DMS79 treated with DMSO at 0.1 percent for 48 hours (cell line): Measurements from ENCODE around the gene SCGB3A1.

Source experiments
- DNase-seq: peaks from one replicate; lab custom pipeline; 2025; lab: John Stamatoyannopoulos, UW

SCGB3A1 gene

GRCh38 chr5:180625125-180625790 lies 34.0 kb upstream of the SCGB3A1 start:
- DNase-seq = no peak

GRCh38 chr5:180624587-180624986 lies 33.3 kb upstream of the SCGB3A1 start:
- no peak for DNase-seq

DNA sequence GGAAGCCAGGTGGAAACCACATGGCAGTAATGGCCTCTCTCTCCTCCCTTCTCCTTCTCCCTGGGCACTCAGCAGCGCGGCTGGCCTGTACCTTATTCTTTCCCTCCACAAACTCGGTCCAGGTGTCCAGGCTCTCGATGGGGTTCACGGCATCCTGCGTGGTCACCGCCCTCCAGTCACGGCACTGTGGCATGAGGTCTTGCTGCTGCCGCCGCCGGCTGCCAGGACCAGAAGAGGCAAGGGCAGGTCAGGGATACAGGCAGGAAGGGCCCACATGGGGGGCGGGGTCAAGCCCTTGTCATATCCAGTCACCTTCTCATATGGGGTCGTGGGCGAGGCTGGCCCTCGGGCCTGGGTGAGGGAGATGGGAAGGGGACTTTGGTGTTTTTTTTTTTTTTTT lies 32.5 kb upstream of the SCGB3A1 start:
- no peak for DNase-seq

- DNase-seq = no peak
Observed at GRCh38 chr5:180623411-180623834, 32.1 kb upstream of the SCGB3A1 start.

- DNase-seq = no peak
Observed at GRCh38 chr5:180622910-180623309, 31.6 kb upstream of the SCGB3A1 start.

- no peak for DNase-seq
Observed at GRCh38 chr5:180621311-180621710, 30.0 kb upstream of the SCGB3A1 start.

DNA sequence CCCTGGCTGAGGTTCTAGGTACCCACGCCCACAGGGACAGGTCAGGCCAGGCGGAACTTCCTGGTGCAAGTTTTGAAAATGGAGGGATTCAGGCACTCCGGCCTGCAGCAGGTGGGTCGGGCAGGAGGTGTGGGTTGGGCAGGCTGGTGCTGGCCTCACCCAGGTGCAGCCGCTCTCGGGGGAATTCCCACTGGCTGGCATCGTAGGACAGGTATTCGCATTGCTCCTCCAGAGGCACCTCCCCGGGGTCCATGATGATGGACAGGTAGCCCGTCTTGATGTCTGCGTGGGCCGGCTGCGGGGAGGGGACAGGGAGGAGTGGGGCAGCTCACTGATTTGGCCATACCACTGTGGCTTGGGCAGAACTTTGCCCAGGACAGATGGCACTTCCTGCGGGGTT lies 28.7 kb upstream of the SCGB3A1 start:
- no peak for DNase-seq

- no peak for DNase-seq
Observed at GRCh38 chr5:180619563-180619915, 28.2 kb upstream of the SCGB3A1 start.

GRCh38 chr5:180618829-180619562 lies 27.7 kb upstream of the SCGB3A1 start:
- DNase-seq = no peak

DNA sequence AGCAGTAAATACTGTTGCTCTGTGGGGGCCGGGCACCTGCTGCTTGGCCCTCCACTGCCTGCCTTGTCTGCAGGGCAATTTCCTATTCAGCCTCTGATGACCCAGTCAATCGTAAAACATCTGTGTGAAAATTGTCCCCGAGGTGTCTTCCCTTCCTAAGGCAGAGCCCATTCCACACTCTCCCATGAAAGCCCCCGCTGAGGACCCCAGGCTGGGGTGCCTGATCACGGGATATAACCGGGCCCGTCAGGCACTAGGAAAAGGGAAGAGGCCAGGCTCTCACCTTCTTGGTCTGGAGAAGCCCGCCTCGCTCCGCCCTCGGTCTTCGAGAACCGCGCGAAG lies 27.2 kb upstream of the SCGB3A1 start:
- peak; percentile 2 for DNase-seq

DNA sequence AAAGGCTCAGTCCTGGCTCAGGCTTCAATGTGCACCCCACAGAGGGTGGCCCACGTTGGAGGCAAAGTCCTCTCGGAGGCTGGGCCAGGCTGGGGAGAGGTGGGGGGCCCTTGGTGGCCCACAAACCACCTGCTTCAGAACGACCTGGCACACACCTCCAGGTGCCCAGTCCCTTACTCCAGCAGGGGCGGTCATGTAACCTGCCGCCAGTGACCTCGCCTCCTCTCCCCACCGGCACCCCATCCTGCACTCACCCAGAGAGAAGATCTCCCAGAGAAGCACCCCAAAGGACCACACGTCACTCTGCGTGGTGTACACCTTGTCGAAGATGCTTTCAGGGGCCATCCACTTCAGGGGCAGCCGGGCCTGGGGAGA lies 22.5 kb upstream of the SCGB3A1 start:
- DNase-seq = no peak

- DNase-seq = no peak
Observed at GRCh38 chr5:180613188-180613813, 22.0 kb upstream of the SCGB3A1 start.

GRCh38 chr5:180612683-180613082 lies 21.4 kb upstream of the SCGB3A1 start:
- DNase-seq = no peak

GRCh38 chr5:180611140-180611850 lies 20.0 kb upstream of the SCGB3A1 start:
- DNase-seq = no peak

- no peak for DNase-seq
Observed at GRCh38 chr5:180609817-180610550, 18.7 kb upstream of the SCGB3A1 start.

DNA sequence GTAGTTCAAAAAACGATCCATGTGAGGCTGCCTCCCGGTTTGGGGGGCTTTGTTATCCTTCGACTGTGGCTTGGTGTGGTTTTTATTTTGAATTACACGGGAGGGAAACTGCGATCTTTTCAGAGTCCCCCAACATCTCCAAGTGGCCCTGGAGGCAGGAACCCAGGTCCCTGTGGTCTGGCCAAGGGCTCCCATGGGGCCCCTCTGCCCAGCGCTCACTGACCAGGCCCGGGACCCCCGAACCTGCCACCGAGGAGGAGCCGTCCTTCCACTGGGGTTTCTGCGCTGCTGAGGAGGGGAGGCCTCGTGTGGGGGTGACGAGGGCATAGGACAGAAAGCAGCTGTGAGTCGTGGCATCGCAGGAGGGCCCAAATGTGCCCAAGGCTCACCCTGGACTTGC lies 18.1 kb upstream of the SCGB3A1 start:
- no peak for DNase-seq

DNA sequence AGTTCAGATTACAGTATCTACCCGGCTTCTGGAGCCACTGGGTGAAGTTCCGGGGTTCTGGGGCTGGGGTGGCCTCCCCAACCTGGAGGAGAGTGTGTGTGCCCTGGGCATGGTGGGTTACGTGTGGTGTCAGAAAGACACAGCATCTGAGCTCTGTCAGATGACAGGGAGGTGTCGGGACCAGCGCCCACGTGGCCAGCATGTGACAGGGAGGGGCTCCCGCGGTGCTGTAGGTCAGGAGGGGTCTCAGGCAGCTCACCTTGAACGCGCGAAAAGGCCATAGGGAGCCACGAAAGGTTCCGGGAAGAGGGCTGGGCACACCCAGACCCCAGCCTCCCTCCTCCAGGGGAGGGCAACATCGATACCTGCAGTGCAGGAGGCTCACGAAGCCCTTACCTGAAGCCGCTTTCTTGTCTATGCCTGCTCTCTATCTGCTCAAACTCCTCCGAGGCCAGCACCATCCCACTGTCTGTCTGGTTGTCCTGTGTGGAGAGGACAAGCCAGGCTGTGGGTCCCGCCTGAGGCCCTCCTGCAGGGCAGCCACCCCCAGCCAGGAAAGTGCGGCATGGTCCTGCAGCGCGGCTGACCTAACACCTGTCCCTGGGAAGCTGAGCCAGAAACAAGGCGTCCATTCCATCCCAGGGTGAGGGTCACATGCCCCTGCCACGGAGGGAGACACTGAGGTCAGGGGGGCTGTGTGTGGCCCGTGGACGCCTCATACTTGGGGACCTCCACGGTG lies 17.4 kb upstream of the SCGB3A1 start:
- DNase-seq = no peak

- peak; percentile 22 for DNase-seq
Observed at GRCh38 chr5:180607861-180608571, 16.7 kb upstream of the SCGB3A1 start.

GRCh38 chr5:180606215-180606785 lies 15.0 kb upstream of the SCGB3A1 start:
- no peak for DNase-seq

- DNase-seq = no peak
Observed at GRCh38 chr5:180605554-180606214, 14.4 kb upstream of the SCGB3A1 start.
